ENCODE measurements around the gene EFHB.

GRCh38 chr3:19938295-19938627 lies 4.2 kb upstream of the EFHB start:
- TF ChIP-seq POLR2AphosphoS5 (IDR thresholded peaks at IDR 0.05; ENCODE audit: low read depth, low read length) (no peak), REST (IDR thresholded peaks at IDR 0.05; ENCODE audit: insufficient read depth in 1 of 2, low read depth in 2 of 2, low read length in 2 of 2) (no peak), TAF1 (IDR thresholded peaks at IDR 0.05; ENCODE audit: borderline replicate concordance, insufficient read depth, low read length) (no peak)

Measured in PFSK-1 (cell line).